Measurements from ENCODE around the gene TVP23A. TPM values are rescaled to one million over a fixed set of nuclear protein-coding genes. Genes with fewer than 3 reads are reported as not detected.

The TVP23A gene
- total RNA-seq, 6 experiments from 2014 or later: 0.06 to 0.22 (median 0.13) TPM; not detected in 1

GRCh38 chr16:10769381-10769780 lies 49.2 kb downstream of the TVP23A start:
- intact Hi-C loops (cut with DNase I): loop anchor here in 1 of 2 donors (10.0 kb wide), 1 partner anchor 145 kb away; no protein-coding TSS in a partner anchor
- no peak overlapping the region for H3K4me3 ChIP-seq
- no peaks in the 10 kb centered on the region for H3K36me3 ChIP-seq
- no peaks in the 10 kb centered on the region for H3K9me3 ChIP-seq
- no peak for TF ChIP-seq CTCF (IDR thresholded peaks at IDR 0.05)
- TF ChIP-seq POLR2A (IDR thresholded peaks at IDR 0.05): no peak
- ATAC-seq (no peak), DNase-seq (no peak)
- no peaks in the 10 kb centered on the region for H3K27me3 ChIP-seq
- WGBS (ENCODE audit: insufficient coverage, low coverage, low lambda C conversion rate, missing lambda C conversion rate): 78% methylated on average over 7 of the region's 7 CpGs
- H3K27ac ChIP-seq: no peak overlapping the region
- no peaks in the 10 kb centered on the region for H3K4me1 ChIP-seq

GRCh38 chr16:10767127-10767526 lies 51.5 kb downstream of the TVP23A start:
- Histone ChIP-seq H3K27me3 (no peaks in the 10 kb centered on the region), H3K4me1 (no peaks in the 10 kb centered on the region), H3K4me3 (no peak overlapping the region), H3K9me3 (no peaks in the 10 kb centered on the region), H3K27ac (no peak overlapping the region), H3K36me3 (peaks cover 0 to 4% (median 0%) of the 10 kb centered on the region in 4 donors)
- intact Hi-C loops (cut with DNase I): loop anchor here in 1 of 2 donors (10.0 kb wide), 1 partner anchor 148 kb away; no protein-coding TSS in a partner anchor
- TF ChIP-seq CTCF (IDR thresholded peaks at IDR 0.05) (no peak), POLR2A (IDR thresholded peaks at IDR 0.05) (no peak)
- WGBS (ENCODE audit: insufficient coverage, low coverage, low lambda C conversion rate, missing lambda C conversion rate): 97% methylated on average over 4 of the region's 7 CpGs
- ATAC-seq: no peak
- DNase-seq: no peak

- no peak for DNase-seq
- H3K9me3 ChIP-seq: no peaks in the 10 kb centered on the region
- WGBS (ENCODE audit: insufficient coverage, low coverage, low lambda C conversion rate, missing lambda C conversion rate): 92% methylated on average over 2 of the region's 4 CpGs
- ATAC-seq: no peak
- no peak overlapping the region for H3K27ac ChIP-seq
- TF ChIP-seq POLR2A (IDR thresholded peaks at IDR 0.05) (no peak), CTCF (IDR thresholded peaks at IDR 0.05) (no peak)
- no peaks in the 10 kb centered on the region for H3K4me1 ChIP-seq
- no peaks in the 10 kb centered on the region for H3K27me3 ChIP-seq
- H3K36me3 ChIP-seq: peaks cover 0 to 18% (median 5%) of the 10 kb centered on the region in 4 donors
- intact Hi-C loops (cut with DNase I): loop anchor here in 1 of 2 donors (10.0 kb wide), 1 partner anchor 149 kb away; no protein-coding TSS in a partner anchor
- no peak overlapping the region for H3K4me3 ChIP-seq
Measured at GRCh38 chr16:10765772-10766171, 52.8 kb downstream of the TVP23A start.

- H3K36me3 ChIP-seq: peaks cover 0 to 41% (median 17%) of the 10 kb centered on the region in 4 donors
- WGBS (ENCODE audit: insufficient coverage, low coverage, low lambda C conversion rate, missing lambda C conversion rate): no CpG with 5 or more reads among the region's 7 CpGs
- ATAC-seq: no peak
Measured at GRCh38 chr16:10763456-10763855, 55.1 kb downstream of the TVP23A start.

More at GRCh38 chr16:10763456-10763855, 55.1 kb downstream of the TVP23A start:
- TF ChIP-seq POLR2A (IDR thresholded peaks at IDR 0.05) (no peak), CTCF (IDR thresholded peaks at IDR 0.05) (no peak)
- H3K4me1 ChIP-seq: no peaks in the 10 kb centered on the region
- no peak overlapping the region for H3K4me3 ChIP-seq
- no peaks in the 10 kb centered on the region for H3K9me3 ChIP-seq
- intact Hi-C loops (cut with DNase I): loop anchor here in 1 of 2 donors (10.0 kb wide), 1 partner anchor 151 kb away; no protein-coding TSS in a partner anchor
- no peaks in the 10 kb centered on the region for H3K27me3 ChIP-seq
- DNase-seq: no peak
- H3K27ac ChIP-seq: no peak overlapping the region

Data from right lobe of liver (tissue), 6 donors.